Nephron progenitor cell (in vitro differentiated cells): Measurements from ENCODE around the gene ROS1.

ENCODE experiments used
- DNase-seq: peaks from one replicate; pipeline ENCODE4 v3.0.0; 2021
- H3K27ac Mint-ChIP-seq: 2 replicates; pipeline ENCODE4 v1.8.0; 2021; ENCODE audit warnings: mild to moderate bottlenecking, moderate library complexity, mixed read lengths
- H3K27me3 Mint-ChIP-seq: 2 replicates; pipeline ENCODE4 v1.8.0; 2021; ENCODE audit warnings: mild to moderate bottlenecking, low read depth, mixed read lengths; ENCODE audit not compliant: poor library complexity
- H3K36me3 Mint-ChIP-seq: 2 replicates; pipeline ENCODE4 v1.8.0; 2021; ENCODE audit warnings: low read depth, mixed read lengths
- H3K4me1 Mint-ChIP-seq: 2 replicates; pipeline ENCODE4 v1.8.0; 2021; ENCODE audit warnings: mixed read lengths
- H3K4me3 Mint-ChIP-seq: 2 replicates; pipeline ENCODE4 v1.8.0; 2021; ENCODE audit warnings: mild to moderate bottlenecking, moderate library complexity, mixed read lengths
- H3K9me3 Mint-ChIP-seq: 2 replicates; pipeline ENCODE4 v1.8.0; 2021; ENCODE audit warnings: mild to moderate bottlenecking, moderate library complexity, mixed read lengths
- TF ChIP-seq, protein P1 (sequence below): fragments of 200-600 bp; sonication (generic); IDR thresholded peaks from 2 replicates; pipeline ENCODE4 v1.5.0; 2021; ENCODE audit warnings: antibody characterized with exemption

ROS1 gene

DNA sequence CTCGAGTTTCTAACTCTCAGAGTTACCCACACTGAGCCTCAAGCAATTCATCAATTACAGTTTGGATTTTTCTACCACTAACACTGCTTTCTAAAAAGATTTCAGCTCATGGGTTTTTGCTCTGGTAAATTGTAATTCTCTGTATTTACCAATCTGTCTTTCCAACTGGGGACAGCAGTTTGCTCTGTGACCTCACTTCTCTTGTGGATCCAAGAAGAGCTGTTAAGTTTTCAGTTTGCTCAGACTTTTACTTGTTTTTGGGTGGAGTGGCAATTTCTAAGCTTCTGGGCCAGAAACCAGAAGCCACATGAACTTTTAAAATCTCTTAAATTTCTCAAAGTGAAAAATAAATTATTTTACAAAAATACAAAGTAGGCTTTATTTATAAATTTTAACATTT is 74.2 kb downstream of the ROS1 start:
- no peak overlapping the region for H3K27ac Mint-ChIP-seq
- H3K4me1 Mint-ChIP-seq: peaks cover 4% of the 10 kb centered on the region
- H3K36me3 Mint-ChIP-seq: no peaks in the 10 kb centered on the region
- no peak for DNase-seq
- H3K9me3 Mint-ChIP-seq: no peaks in the 10 kb centered on the region
- no peak overlapping the region for H3K4me3 Mint-ChIP-seq
- no peaks in the 10 kb centered on the region for H3K27me3 Mint-ChIP-seq
- TF ChIP-seq, protein P1, sequence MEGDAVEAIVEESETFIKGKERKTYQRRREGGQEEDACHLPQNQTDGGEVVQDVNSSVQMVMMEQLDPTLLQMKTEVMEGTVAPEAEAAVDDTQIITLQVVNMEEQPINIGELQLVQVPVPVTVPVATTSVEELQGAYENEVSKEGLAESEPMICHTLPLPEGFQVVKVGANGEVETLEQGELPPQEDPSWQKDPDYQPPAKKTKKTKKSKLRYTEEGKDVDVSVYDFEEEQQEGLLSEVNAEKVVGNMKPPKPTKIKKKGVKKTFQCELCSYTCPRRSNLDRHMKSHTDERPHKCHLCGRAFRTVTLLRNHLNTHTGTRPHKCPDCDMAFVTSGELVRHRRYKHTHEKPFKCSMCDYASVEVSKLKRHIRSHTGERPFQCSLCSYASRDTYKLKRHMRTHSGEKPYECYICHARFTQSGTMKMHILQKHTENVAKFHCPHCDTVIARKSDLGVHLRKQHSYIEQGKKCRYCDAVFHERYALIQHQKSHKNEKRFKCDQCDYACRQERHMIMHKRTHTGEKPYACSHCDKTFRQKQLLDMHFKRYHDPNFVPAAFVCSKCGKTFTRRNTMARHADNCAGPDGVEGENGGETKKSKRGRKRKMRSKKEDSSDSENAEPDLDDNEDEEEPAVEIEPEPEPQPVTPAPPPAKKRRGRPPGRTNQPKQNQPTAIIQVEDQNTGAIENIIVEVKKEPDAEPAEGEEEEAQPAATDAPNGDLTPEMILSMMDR: no peak

DNA sequence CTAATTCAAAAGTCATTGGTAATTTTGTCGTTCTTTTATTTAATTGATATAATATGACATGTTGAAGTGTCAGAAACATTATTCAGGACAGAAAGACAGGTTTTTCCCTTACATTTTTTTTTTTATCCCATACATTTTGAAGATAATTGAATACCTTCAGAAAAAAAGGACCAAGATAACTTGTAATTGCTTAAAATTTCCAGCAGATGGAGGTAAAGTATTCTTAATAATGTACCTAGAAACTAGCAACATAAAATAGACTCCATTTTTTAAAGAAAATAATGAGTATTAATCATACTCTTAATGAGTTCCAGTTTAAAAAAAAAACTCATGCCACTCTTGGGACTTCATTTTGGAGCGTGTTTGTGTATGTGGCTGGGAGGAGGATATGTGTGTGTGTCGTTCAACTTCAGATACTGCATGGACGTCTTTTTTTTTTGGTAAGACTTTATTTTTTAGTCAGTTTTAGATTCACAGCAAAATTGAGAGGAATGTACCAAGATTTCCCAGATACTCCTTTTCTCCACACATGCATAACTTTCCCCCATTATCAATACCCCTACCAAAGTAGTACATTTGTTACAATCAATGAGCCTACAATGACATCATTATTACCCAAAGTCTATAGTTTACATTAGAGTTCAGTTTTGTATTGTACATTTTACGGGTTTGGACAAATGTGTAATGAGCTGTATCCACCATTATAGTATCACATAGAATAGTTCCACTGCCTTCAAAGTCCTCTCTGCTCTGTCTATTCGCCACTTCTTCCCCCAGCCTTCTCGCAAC is 79.4 kb downstream of the ROS1 start:
- H3K36me3 Mint-ChIP-seq: no peaks in the 10 kb centered on the region
- TF ChIP-seq, protein P1: peak; percentile 64
- no peaks in the 10 kb centered on the region for H3K27me3 Mint-ChIP-seq
- H3K4me3 Mint-ChIP-seq: no peak overlapping the region
- DNase-seq: no peak
- H3K27ac Mint-ChIP-seq: no peak overlapping the region
- no peaks in the 10 kb centered on the region for H3K4me1 Mint-ChIP-seq
- no peaks in the 10 kb centered on the region for H3K9me3 Mint-ChIP-seq

DNA sequence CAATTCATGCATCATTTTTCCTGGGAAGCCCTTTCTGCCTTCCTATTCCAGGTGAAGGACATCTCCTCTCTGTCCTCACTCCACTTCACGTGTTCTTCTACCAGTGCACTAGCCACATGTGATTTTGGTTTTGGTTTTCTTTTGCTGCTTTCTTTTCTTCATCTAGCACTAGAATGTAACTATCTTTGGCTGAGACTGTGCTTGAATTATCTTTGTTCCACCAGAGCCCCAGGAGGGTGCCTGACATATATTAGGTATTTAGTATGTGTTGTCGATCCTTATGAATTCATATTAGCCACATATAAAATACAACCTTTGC is 80.5 kb downstream of the ROS1 start:
- H3K4me1 Mint-ChIP-seq: no peaks in the 10 kb centered on the region
- H3K27ac Mint-ChIP-seq: no peak overlapping the region
- no peaks in the 10 kb centered on the region for H3K9me3 Mint-ChIP-seq
- H3K4me3 Mint-ChIP-seq: no peak overlapping the region
- H3K27me3 Mint-ChIP-seq: no peaks in the 10 kb centered on the region
- no peak for DNase-seq
- TF ChIP-seq, protein P1: no peak
- no peaks in the 10 kb centered on the region for H3K36me3 Mint-ChIP-seq

DNA sequence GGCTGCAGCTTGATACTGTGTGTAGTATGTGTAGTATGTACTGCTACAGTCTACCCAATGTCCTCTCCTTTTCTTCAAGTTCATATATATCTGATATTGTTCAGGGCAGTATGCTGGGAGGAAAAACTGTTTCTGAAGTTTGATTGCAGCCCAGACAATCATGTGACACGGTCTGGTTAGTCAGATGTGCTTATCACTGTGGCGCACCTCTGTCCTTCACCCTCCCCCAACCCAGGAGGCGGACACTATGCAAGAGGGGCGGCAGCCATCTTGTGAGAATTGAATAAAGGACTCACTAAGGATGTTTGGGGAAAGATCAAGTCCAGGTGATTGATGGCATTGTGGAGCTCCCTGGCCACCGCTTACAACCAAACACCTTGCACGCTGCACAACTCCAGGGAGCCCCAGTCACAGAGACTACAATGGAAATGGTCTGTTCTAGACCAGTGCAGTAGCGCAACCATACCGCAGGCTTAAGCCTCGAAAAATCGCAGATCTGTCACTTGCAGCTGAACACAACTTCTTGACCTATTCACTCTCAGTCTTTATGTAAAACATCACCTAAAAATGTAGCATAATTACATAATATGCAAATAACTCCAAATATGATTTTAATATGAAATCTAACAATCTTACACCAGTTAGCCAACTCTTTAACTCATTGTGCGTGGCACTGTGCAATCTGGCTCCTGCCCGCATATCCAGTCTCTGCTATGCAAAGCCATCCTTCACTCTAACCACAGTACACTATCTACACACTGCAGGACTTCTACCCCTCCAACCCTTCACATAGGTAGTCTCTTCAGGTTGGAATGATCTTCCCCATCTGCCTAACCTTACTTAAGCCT is 81.1 kb downstream of the ROS1 start:
- Mint-ChIP-seq H3K4me3 (no peak overlapping the region), H3K27me3 (no peaks in the 10 kb centered on the region), H3K9me3 (no peaks in the 10 kb centered on the region), H3K27ac (no peak overlapping the region), H3K36me3 (no peaks in the 10 kb centered on the region), H3K4me1 (no peaks in the 10 kb centered on the region)
- TF ChIP-seq, protein P1: no peak
- DNase-seq: no peak

DNA sequence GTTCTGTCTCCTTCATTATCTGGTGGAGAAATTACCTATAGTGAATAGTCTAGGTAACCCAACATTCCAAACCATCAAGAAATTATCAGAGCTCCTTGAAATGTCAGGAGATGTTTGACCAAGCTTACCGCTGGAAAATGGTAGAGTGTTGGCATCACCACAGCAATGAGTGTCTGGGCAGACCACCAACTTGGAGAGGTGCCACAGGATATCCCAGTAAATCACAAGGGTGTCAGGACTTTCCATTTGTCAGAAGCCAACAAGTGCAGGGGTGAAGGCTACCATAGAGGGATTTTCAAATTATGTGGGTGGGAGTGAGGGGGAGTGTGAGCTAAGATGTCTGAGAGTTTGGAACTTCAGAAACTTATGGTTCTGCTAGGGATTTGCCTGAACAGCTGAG is 87.2 kb downstream of the ROS1 start:
- Mint-ChIP-seq H3K4me1 (no peaks in the 10 kb centered on the region), H3K27ac (no peak overlapping the region)

More for the DNA sequence above, 87.2 kb downstream of the ROS1 start:
- no peaks in the 10 kb centered on the region for H3K36me3 Mint-ChIP-seq
- TF ChIP-seq, protein P1: no peak
- H3K4me3 Mint-ChIP-seq: no peak overlapping the region
- DNase-seq: no peak
- H3K27me3 Mint-ChIP-seq: no peaks in the 10 kb centered on the region
- H3K9me3 Mint-ChIP-seq: no peaks in the 10 kb centered on the region
